ENCODE measurements around the gene GCNT3.

DNA sequence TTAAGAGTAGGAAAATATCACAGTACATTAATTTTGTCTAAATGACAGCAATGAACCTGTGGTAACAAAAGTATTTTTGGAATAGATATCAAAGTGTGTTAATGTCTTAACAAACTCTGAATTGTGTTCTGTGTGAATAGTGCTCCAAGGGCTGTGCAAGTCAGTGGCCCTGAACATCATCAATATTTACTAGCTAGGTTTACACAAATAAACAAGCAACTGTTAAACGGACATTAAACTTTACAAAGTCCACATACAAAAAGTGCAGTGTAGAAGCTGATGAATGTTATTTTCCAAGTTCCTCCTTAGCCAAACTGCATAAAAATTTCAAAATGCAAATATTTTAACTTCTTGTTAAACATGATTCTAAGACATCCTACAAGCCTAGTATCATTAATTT lies 47.8 kb downstream of the GCNT3 start:
- TF ChIP-seq, protein P1, sequence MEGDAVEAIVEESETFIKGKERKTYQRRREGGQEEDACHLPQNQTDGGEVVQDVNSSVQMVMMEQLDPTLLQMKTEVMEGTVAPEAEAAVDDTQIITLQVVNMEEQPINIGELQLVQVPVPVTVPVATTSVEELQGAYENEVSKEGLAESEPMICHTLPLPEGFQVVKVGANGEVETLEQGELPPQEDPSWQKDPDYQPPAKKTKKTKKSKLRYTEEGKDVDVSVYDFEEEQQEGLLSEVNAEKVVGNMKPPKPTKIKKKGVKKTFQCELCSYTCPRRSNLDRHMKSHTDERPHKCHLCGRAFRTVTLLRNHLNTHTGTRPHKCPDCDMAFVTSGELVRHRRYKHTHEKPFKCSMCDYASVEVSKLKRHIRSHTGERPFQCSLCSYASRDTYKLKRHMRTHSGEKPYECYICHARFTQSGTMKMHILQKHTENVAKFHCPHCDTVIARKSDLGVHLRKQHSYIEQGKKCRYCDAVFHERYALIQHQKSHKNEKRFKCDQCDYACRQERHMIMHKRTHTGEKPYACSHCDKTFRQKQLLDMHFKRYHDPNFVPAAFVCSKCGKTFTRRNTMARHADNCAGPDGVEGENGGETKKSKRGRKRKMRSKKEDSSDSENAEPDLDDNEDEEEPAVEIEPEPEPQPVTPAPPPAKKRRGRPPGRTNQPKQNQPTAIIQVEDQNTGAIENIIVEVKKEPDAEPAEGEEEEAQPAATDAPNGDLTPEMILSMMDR (IDR thresholded peaks at IDR 0.05) = no peak
- TF ChIP-seq POLR2A (IDR thresholded peaks at IDR 0.05) = no peak

Data from Peyer's patch (tissue), 4 donors.